ENCODE measurements around the gene SLX4.
"Not testable (repeated sequence)": the region's sequence is repeated elsewhere in the genome, so short reads cannot be mapped to it uniquely, and the experiment has no call there.

The SLX4 gene

DNA sequence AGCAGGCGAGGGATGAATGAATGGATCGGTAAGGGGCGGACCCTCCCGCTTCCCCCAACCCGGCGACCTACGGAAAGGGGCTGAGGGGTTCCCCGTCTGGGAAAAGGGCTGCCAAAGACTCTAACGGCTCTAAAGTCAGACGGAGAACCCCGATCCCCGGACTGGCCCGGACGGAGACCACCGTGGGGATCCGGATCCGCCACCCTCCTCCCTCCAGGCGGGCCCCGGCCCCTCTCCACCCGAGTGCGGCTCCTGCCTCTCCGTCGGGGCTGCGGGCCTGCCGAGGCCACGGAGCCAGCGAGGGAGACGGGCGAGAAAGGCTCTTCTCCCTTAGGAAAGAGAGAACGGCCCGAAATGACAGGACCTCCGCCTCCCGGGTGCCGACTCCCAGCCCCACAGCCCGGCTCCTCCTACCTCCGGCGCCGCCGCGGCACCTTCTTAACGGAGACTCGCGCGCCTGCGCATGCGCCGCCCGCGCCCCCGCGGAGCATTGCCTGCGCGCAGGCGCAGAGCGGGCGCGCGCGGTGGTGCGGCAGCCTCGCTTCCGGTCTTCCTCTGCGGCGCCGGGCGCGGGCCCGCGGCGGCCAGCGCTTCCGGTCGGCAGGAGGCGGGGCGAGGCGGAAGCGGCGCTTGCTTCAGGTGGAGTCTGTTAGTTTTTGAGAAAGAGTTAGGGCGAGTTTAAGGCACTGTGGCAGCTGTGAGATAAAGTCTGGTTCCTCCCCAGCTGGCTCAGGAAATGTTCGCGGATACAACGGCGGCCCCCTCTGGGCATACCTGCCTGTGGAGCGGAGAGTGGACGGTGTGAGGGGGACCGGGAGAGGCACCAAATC is at the start of gene SLX4:
SLX4 (minus strand) TSS at position 461 of the 830 bp plus-strand sequence. CDS start 2,642 bp downstream, outside the sequence.
- peak; percentile 99 for DNase-seq (ENCODE audit: low spot score)

DNA sequence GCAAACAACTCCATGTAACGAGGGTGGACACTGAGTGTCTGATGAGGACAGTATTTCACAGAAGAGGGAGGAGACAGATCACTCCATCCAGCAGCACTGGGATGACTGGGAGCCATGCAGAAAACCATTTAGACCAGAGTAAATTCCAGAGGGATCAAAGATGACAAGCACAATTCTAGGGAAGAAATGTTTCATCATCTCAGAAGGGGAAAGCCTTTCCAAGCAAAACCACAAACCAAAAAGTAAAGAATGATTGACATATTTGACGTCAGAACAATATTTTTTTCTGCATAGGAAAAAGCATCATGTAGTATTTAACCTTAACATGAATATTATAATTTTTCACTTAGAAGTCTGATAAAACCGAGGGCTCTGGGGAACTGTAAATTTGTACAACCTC is 47.8 kb upstream of the SLX4 start:
- DNase-seq (ENCODE audit: low spot score) = no peak

DNA sequence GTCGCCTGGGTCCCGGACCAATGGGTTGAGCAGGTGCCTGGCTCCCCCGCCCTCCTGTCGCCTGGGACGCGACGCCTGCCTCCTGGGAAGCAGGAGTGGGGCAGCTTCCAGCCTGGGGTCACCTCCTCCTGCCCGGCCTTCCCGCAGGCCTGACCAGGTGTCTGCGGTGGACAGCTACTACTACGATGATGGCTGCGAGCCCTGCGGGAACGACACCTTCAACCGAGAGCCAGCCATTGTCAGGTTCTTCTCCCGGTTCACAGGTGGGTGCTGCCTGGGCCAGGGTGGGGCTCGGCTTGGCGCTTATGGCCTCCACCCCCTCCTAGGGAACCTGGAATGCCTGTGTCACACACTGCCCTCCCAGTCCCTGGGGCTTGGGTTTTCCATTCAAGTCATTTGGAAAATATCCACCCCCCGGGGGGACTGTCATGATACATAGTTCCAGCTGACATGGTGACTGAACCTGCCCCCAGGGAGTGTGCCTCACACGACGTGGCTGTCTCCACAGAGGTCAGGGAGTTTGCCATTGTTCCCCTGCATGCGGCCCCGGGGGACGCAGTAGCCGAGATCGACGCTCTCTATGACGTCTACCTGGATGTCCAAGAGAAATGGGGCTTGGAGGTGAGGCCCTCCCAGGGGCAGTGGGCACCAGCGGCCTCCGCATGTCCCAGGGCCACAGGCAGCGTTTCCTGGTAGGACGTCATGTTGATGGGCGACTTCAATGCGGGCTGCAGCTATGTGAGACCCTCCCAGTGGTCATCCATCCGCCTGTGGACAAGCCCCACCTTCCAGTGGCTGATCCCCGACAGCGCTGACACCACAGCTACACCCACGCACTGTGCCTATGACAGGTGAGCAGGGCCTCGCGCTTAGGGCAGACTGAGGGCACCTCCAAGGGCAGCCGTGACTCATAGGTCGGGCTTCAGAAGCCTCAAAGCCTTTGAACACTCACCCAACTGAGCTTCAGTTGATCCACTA is 45.4 kb upstream of the SLX4 start:
- DNase-seq (ENCODE audit: low spot score) = no peak

DNA sequence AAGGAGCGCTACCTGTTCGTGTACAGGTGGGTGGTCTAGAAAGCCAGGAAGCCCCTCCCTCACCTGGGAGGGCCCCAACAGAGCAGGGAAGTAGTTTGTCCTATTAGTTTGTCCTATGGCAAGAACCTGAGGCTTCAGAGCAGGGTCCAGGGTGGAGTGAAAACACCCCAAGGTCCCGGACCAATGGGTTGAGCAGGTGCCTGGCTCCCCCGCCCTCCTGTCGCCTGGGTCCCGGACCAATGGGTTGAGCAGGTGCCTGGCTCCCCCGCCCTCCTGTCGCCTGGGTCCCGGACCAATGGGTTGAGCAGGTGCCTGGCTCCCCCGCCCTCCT is 44.7 kb upstream of the SLX4 start:
- not testable (repeated sequence) for DNase-seq (ENCODE audit: low spot score)

DNA sequence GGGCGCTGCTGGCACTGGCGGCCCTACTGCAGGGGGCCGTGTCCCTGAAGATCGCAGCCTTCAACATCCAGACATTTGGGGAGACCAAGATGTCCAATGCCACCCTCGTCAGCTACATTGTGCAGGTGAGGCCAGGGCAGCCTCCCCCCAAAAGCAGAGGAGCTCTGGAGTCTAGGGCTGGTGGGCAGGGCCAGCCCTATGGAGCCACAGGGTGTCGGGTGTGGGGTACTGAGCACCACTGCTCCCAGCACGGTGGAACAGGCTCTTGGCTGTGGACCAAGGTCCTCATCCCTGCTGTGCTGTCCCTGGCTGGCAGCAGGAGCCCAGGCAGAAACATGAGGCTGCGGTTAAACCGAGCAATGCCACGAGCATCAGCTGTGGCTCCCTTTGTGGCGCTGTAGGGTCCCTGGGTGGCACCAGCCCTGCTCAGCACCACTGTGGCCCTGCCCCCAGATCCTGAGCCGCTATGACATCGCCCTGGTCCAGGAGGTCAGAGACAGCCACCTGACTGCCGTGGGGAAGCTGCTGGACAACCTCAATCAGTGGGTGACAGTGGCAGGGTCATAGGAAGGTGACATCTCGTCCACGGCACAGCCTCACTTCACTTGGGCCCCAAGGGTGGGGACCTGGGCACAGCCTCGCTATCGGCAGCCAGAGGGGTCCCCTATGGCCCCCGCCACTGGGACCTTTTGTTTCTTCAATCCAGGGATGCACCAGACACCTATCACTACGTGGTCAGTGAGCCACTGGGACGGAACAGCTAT is 44.2 kb upstream of the SLX4 start:
- no peak for DNase-seq (ENCODE audit: low spot score)

DNA sequence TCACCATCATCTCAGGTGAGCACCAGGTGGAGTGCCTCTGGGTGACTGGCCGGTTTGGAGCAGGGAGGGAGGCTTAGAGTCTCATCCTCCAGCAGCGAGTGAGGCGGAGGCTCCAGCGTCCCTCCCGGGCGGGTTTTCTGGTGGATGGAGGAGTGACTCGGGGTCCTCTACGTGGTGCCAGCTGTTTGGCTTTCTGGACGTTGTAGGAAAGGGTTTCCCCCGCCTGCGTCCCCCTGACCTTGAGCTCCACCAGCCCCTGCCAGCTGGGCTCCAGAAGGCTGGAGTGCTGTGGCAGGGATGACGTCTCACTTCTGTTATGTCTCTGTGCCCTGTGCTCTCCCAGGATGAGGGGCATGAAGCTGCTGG is 43.6 kb upstream of the SLX4 start:
- DNase-seq (ENCODE audit: low spot score) = no peak

DNA sequence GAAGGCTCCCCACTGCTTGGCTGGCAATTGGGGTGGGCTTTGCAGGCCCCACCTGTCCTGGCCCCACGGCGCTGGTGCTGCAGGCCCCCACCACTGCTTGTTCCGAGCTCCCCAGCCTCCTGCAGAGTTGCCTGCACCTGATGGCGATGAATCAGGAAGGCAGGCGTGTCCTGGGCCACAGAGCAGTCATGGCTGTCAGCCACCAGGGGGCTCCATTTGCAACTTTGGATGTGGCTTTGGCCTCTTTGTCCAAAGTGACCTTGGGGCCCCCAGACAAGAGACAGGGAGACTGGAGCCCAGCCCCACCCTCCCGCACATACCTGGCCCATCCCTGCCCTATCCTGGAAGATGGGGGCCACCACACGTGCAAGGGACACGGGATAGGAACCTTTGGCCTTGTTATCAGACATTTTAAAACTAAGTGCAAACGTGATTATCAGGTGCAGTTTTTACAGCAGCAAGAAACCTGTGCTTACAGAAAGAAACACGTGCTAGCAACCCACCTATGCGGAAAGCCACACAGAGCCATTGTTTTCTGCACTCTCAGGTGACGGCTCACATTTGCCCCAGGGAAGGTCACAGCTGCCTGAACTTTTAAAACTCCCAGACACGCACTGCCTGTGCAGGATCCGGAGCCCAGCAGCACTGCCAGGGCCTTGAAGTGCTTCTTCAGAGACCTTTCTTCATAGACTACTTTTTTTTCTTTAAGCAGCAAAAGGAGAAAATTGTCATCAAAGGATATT is 43.0 kb upstream of the SLX4 start, which contains the start of gene DNASE1:
DNASE1 (plus strand) TSS at position 443 of the 743 bp plus-strand sequence. CDS start 683 bp downstream, outside the sequence.
- peak; percentile 70 for DNase-seq (ENCODE audit: low spot score)

DNA sequence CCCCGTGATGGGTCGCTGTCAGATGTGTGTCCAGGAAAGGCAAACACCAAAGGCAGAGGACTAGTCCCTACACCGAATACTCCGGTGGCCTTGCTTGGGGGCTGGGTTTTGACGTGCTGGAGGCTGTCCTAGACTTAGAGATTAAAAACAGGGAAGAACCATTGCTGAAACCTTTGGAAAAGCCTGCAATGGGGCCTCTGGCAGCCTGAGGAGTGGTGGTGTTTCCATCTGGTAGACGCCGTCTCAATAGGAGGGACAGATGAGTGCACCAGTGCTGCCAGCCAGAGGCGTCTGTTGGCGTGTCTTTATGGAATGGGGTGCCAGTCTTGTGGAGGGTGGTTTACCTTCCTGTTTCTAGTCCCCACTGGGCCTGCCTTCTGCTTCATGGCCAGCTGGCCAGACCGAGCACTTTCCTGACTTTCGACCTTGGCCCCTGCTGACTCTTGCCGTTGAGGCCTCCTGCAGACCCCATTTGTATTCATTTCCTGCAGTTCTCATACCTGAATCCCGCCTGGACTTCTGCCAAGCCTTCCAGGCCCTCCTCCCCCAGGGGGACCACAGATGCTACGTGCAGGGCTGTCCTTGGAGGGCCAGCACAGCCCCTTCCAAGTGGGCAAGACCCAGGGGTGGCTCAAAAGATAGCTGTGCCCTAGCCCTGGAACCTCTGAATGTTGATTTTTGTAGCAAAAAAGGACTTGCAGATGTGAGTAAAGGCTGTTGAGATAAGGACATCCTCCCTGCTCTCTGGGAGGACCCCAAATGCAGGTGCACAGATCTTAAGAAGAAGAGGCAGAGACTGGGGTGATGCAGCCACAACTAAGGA is 41.2 kb upstream of the SLX4 start:
- DNase-seq (ENCODE audit: low spot score) = no peak

- DNase-seq (ENCODE audit: low spot score) = no peak
These were observed 40.3 kb upstream of the SLX4 start for GRCh38 chr16:3651461-3652372.

DNA sequence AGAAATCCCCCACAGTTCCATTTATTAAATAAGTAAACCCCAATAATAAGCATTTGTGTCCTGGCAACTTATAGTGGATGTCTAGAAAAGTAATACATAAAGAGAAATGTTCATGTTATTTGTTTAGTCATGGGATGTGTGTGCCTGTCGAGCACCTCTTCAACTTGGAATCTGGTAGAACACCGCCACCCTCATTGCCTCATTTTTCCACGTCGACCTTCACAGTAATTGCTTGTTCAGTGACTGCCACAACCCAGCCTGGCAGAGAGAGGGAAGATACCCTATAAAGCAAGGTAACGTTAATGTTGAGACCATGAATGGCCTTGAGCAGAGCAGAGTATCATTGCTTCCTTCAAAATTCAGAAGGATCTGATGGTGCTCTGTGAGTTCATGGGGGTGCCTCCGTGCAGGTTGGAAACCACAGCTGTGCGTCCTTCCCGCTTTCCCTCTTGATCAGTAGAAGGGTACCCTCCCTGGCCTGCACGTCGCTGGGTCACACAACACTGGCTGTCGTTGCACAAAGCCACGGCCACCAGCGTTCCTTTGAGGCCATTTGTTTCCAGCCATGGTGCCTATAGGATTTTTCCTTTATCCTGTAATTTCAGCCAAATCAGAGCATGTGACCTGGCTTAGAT is 39.3 kb upstream of the SLX4 start:
- DNase-seq (ENCODE audit: low spot score) = no peak

DNA sequence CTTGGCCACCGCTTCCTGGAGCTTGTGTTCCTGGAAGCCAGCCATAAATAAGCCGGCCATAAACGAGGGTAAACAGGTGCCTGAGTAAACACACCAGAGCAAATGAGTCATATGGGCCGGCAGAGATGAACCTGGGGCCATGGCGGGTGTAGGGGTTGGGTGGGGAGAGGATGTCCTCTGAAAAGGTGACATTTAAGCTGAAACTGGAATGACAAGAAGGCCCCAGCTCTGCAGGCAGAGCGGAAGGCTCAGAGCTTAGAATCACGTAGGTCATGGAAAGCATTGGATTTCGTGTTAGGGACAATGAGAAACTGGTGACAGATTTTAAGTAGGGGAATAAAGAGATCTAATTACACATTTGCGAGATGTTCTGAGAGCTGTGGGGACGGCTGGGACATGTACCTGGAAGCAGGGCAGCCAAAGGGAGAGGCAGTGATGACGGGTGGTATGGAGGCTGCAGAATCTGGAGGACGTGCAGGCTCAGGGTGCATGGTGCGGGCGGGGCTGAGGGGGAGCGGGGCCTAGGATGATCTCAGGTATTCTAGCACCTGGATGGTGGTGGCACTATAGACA is 35.0 kb upstream of the SLX4 start:
- no peak for DNase-seq (ENCODE audit: low spot score)

DNA sequence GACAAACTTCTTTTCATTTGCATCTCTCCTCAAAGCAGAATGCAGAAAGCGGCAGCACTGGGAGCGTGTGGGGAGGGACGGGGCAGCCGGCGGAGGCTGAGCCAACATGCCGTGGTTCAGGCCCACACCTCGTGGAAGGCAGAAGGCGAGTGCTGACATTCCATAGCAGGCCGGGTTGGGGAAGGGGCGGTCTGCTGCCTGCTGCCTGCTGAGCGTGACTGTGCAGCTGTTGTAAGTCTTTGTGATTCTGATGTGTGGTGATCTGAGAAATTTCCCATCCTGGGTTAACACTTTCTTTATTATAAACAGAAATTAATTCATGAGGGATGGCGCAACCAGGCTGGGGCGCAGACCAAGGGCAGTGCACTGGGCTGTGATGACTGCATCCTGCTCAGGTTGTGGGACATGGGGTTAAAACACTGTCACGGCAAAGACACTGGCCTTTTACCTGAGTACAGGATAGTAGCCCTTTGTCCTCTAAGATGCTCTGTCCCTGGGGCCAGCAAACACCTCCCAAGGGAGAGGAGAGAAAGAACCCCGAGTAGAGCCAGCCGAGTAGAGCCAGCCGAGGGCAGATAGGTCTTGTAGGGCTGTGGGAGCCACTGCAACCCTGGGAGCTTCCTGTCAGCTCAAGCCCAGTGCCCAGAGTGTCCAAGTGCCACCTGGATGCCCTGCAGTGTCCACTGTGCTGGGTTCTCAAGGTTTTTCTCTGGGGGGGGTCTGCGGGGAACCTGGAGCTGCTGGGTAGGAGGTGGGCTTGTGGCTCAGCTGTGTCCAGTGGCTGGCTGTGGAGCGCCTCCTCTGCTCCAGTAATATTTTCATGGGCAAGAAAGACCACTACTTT is 34.3 kb upstream of the SLX4 start:
- no peak for DNase-seq (ENCODE audit: low spot score)

GRCh38 chr16:3645108-3645503 is 33.7 kb upstream of the SLX4 start:
- no peak for DNase-seq (ENCODE audit: low spot score)

DNA sequence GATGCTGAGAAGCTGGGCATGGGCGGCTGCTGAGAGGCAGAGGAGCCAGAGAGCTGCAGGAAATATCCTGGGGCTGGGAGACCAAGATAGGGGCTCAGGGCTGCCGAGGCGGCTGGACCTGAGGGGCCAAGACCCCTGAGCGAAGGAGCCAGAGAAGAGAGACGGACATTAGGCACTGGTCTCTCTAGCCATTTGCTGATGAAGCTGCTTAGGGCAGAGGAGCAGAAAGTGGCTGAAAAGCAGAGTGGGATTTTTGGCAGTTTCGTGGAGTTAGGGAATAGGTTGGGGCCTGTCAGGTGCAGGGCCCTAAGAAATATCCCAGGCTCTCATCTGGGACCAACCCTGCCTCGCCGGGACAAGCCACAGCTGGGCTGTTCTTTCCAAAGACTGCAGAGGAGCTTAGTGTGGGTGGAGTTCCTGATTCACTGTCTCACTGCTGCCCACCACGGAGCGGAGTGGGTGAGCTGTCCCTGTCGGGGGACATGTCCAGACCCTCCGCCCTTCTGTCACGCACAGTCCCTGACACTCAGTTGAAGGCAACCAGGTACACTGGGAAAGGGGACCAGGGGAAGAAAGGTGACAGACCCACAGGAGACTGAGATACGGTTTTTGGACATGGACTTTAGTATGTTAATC is 31.8 kb upstream of the SLX4 start:
- no peak for DNase-seq (ENCODE audit: low spot score)

DNA sequence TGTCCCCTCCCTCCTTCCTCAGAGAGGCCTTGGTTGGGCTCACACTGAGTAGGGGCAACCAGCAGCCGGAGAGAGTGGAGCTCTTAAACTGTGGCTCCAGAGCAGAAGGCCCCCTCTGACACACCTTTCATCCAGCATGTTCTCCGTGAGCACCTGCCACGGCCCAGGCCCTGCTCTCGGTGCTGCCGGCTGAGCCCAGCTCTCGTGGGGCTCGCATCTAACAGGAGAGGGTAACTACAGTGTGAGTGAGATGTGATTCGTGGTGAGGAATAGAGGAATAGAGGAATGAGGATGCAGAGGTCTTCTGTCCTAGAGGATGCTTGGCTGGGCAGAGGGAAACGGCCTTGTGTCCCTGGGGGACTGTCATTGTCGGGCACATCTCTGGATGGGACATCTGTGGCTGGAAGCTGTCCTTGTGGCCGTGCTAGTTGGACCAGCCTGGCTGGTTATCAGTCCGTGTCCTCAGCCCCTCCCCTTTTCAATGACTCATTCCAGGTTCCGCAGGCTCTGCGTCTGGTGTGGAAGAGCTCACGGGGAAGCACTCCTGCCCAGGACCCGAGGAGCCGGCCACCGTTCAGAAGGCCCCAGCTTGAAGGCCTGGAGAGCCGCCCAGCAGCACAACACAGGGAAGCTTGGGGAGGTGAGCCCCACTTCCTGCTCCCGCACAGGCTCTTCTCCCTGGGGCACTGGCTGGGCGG is 31.1 kb upstream of the SLX4 start:
- DNase-seq (ENCODE audit: low spot score) = no peak

GRCh38 chr16:3641801-3642396 is 30.5 kb upstream of the SLX4 start:
- no peak for DNase-seq (ENCODE audit: low spot score)
